Medulla oblongata (tissue), 1 donor: ENCODE data around the gene PSMA4.
"Not testable (repeated sequence)": the region's sequence is repeated elsewhere in the genome, so short reads cannot be mapped to it uniquely, and the experiment has no call there.

Source experiments
- DNase-seq: peaks from one replicate; pipeline ENCODE4 v3.0.0-alpha.2; 2015; ENCODE audit errors: extremely low spot score

PSMA4 gene

DNA sequence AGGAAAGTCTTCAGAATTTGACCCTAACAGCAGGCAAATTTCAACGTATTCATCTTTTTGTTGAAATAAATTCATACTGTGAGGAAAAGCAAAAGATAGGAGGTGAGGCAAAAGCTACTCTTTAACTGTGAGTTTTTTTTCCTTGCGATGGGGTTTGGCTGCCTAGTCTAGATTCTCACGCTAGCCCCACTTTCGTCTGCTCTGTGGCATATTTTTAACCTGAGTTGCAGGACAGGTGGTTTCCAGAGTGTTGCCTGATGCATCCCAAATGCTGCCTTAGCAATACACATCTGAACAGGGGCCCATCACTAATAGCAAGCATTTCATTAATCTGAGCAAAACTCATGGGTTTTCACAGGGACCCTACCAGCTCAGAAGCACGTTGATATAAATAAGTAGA lies 11.7 kb downstream of the PSMA4 start:
- no peak for DNase-seq

DNA sequence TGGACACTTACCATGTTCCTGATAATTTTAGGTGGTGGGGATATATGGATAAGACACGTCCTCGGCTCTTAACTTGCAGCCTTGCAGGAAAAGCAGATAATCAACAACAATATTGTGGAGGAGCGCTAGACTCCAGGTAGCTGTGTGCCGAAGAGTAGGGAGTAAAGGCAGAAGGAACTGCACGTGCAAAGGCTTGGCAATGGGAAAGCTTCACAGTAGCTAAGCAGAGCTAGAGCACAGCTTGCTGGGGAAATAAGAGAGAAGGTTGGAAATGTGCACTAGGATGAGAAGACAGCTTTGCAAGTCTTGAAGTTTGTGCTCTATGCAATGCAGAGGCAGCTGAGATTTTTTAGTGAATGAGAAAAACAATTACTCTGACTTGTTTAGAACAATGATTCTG lies 12.4 kb downstream of the PSMA4 start:
- no peak for DNase-seq

DNA sequence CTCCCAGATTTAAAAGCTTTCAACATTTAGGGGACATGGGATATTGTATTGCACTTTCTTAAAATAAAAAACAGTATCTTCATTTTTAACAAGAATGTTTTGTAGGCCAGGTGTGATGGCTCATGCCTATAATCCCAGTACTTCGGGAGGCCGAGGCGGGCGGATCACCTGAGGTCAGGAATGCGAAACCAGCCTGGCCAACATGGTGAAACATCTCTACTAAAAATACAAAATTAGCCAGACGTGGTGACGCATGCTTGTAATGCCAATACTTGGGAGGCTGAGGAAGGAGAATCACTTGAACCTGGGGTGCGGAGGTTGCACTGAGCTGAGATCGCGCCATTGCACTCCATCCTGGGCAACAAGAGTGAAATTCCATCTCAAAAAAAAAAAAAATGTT lies 20.0 kb downstream of the PSMA4 start:
- not testable (repeated sequence) for DNase-seq

DNA sequence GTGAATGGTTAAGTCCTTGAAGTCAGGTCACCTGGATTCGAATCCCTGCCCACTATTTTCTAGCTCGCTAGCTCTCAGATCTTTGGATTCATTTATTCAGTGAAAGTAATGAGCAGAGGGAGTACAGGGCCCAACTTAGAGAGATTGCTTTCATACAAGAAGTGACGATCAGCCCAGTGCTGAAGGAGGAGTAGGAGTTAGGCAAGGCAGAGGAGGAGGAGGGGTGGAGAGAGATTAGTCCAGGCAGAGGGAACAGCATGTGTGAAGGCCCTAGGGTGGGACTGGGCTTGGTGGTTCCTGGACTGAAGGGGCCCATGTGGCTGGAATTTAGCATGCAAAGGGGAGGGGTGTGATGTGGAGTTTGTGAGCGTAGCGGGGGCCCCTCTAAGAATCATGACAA lies 21.2 kb downstream of the PSMA4 start:
- no peak for DNase-seq

DNA sequence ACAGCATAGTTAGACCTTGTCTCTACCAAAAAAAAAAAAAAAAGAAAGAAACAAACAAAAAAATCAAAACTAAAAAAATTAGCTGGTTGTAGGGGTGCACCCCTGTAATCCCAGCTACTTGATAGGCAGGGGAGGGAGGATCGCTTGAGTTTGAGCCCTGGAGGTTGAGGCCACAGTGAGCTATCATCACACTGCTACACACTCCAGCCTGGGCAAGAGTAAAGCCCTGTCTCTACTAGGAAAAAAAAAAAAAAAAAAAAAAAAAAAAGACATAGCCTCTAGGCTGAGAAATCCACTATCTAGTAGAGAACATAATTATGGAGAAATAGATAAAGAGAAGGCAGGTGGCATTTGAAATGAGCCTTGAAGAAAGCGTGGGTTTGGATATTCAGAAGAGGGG lies 22.8 kb downstream of the PSMA4 start:
- DNase-seq: no peak

DNA sequence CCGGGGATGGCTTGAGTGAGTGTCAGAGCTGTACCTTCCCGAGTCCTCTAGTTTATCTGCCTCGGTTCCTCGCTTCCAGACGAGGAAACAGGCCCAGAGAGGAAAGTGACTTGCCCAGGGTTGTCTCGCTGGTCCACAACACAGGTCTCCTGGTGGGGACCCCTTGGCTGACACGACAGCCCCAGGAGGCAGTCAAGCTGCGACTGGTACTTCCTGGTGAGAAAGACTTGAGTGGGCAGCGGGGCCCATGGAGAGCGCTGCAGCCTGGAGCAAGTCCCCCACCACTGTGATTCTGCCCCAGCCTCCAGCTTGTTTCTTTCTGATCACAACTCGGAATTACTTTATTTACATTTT lies 24.5 kb downstream of the PSMA4 start:
- DNase-seq: no peak

DNA sequence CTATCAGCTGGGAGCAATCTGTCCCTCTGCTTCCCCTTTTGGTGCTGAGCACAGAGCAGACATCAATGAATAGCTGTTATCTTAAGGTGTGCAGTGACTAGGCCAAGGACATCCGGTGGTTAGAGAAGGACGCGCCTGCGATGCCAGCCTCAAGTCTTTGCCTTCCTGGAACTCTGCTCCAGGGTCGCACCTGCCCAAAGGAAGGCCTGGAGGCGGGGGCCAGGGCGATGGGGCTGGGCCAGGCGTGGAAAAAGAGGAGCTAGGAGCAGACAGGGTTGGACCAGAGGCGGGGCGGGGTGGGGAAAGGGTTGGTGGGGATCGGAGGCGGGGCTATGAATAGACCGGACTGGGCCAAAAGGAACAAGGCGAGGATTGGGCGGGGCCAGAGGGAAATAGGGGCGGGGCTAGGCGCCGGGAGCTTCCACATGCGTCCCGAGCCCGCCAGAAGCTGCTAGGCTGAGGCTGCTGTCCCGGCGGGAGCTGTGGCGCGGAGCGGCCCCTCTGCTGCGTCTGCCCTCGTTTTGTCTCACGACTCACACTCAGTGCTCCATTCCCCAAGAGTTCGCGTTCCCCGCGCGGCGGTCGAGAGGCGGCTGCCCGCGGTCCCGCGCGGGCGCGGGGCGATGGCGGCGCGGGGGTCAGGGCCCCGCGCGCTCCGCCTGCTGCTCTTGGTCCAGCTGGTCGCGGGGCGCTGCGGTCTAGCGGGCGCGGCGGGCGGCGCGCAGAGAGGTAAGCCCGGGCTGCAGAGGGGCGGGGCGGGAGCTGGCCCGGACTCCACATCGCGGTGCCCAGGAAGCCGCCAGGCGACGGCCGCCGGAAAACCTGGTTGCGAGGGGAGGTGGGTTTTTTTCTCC lies 25.1 kb downstream of the PSMA4 start, which contains the start of gene CHRNA5:
Gene CHRNA5, plus strand, starts transcription at position 424 of the 854 bp plus-strand sequence. Its CDS starts 200 bp downstream, at position 624.
- no peak for DNase-seq

DNA sequence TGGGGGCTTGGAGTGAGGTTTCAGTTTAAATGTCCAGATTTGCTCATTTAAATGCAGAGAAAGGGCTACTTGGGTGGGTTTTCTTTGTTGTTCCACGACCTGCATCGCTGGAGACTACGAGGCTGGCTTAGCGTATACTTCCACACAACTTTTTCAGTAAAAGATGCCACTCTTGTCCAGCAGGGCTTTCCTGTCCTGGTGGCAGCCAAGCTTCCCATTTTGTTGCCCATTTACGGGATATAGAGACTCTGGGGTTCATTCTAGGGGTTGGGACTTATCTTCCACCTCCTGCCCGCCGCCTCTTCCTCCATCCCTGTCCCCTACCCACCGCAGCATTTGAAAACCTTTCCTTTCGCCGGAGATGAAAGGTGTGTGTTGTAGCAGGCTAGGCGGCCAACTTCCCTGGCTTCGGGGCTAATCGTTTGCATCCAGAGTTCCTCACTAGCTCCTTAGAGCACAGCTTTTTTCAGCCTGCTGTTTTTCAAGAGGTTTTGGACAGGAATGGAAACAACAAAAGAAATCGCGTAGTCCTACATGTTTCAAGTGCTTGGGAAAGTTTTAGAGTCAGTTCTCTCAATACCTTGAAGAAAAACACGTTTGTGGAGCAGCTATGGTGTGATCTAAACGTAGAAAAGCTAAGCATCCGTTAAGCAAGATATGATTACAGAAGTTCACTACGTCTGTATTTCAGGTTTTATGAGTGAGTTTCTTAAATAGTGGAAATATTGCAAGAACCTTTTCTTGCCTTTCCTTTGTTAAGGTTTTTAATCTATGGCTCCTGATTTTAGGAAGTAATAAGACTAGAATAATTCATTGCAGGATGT lies 25.9 kb downstream of the PSMA4 start:
- DNase-seq: no peak

DNA sequence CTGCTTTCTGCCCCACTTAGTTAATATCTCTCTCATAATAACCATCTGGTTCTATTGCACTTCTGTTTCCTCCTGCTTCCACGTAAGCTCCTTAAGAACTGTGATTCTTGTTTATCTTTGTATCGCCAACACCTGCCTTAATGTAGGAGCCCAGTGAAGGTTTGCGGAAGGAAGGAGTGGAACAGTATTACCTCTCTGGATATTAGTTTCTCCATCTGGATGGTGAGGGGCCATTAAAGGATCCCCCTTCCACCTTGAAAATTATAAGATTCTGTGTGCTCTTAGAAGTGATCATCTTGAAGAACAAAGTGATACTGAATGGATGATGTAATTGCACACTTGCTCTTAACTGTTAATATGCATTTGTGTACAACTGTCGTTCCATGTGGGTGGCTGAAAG lies 27.3 kb downstream of the PSMA4 start:
- DNase-seq: no peak

DNA sequence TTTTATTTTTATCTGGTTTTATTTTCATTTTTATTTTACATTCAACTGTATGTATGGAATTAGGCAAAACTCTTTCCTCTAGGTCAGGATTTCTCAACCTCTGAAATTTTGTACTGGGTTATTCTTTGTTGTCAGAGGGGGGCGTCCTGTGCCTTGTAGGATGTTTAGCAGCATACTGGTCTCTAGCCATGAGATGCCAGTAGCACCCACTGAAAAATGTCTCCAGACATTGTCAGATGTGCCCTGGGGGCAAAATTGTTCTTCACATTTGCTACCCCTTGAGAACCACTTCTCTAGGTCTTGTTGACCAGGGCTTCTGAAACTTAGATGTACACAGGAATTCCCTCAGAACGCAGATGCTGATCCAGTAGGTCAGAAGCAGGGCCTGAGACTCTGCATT lies 30.5 kb downstream of the PSMA4 start:
- no peak for DNase-seq

DNA sequence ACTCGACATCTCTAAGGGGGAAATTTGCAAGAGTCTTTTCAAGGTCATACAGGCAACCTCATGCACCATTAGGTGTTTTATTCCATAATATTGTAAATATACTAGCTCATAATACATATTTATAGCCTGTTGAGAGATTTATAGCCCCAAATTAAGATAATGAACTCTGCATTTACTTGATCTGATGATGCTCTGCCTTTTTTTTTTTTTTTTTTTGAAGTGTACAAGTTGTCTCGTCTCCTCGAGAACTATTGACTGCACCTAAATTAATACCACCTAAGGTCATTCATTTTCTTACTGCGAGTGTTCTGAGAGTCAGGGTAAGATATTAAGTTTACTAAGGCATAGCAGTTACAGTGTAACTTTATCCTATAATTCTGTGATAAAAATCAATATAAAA lies 31.1 kb downstream of the PSMA4 start:
- no peak for DNase-seq

DNA sequence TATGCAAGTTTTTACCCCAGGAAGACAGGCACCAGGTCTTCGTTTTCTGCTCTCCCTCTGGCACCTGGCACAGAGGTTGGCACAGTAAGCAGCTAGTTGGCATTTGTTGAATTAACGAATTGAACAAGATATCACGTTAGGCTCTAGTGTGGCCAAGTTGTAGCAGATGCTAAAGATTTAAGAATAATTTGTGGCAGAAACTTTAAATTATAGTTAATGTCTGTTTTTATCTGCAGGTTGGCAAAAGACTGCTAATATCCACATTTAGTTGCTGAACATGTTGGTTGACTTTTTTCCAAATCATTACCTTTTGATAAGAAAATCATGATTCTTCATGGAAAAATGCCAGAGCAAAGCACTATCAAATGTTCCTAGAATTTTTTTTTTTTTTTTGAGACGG lies 33.2 kb downstream of the PSMA4 start:
- no peak for DNase-seq

DNA sequence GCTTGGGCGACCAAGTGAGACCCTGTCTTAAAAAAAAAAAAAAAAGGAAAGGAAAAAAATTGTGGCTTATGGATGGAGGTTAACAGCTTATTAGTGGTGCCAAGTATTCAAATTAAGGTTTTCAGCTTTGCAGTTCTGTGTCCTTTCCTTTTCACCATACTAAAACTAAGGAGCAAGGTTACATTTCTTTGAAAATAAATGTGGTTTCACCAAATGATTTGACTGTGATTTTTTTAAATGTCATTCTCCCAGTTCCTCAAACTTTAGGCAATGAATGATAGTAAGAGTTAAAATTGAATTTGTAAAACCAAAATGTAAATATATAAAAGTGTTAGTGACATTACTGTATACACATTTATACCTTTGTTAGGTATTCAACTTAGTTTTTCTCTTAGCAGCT lies 34.7 kb downstream of the PSMA4 start:
- DNase-seq: no peak

DNA sequence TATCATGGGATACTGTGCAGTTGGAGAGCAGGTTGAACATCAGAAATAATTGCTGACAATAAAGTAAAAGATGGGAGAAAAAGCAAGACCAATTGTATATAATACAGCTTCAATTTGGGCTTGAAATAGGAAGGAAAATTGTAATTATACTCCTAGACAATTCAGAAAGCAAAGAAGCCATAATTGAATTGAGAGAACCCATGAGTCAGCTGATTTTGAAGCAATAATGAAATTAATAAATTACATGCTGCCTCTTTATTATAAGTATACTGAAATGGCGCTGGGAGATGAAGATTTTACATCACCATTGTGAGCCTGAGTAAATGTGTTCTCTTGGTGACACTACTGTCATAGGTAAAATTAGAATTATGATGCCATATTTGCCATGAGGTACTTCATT lies 57.3 kb downstream of the PSMA4 start:
- no peak for DNase-seq

DNA sequence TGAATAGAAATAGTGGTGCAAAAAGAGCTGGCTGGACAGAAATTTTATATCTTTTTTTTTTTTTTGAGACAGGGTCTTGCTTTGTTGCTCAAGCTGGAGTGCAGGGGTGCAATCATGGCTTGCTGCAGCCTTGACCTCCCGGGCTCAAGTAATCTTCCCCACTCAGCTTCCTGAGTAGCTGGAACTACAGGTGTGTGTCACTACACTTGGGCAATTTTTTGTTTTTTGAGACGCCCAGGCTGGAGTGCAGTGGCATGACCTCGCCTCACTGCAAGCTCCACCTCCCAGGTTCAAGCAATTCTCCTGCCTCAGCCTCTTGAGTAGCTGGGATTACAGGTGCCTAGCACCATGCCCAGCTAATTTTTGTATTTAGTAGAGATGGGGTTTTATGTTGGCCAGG lies 58.1 kb downstream of the PSMA4 start:
- no peak for DNase-seq

DNA sequence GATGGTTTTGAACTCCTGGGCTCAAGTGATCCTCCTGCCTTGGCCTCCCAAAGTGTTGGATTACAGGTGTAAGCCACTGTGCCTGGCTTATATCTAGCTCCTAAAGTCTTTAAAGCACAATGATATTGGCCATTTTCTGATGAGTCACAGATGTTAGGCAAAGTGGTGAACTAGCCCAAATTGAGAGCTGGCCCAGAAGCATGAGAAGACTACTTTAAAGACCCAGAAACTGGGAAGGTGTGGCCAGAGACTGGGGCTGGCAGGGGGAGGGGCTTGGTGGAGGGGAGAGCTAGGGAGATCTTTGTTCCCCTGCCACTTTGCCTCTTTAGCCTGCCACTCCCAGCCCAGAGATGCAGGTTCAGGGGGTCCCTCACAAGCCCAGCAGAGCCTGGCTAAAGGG lies 58.9 kb downstream of the PSMA4 start:
- no peak for DNase-seq
